IMR-90 (cell line): ENCODE data around the gene NPLOC4. TPM values are rescaled to one million over a fixed set of nuclear protein-coding genes. Genes with fewer than 3 reads are reported as not detected.
A peak's percentile ranks its signal among the peaks of the same experiment; 100 is the strongest.

ENCODE experiments used
- ATAC-seq: fragments of 200-7000 bp; cut with Tn5 transposase; 2 replicates; pipeline ENCODE4 v1.9.1; 2020; ENCODE audit warnings: low read depth, mild to moderate bottlenecking, moderate library complexity
- BruUV-seq: library from RNA; stranded (reverse); fragments of 400-500 nt; replicated peaks from 2 replicates; lab custom pipeline; 2021; lab: Mats Ljungman, UMichigan
- CTCF ChIA-PET: fragments of 300-600 bp; formaldehyde crosslinking; extraction: SDS; loops from one replicate; lab custom pipeline; 2021; ENCODE audit warnings: antibody characterized with exemption; lab: Yijun Ruan, JAX
- POLR2A ChIA-PET: fragments of 300-600 bp; sonication (Branson Sonifier 250); formaldehyde crosslinking; loops from one replicate; lab custom pipeline; 2022; ENCODE audit warnings: antibody characterized with exemption; ENCODE audit not compliant: unreplicated experiment; lab: Charles Lee
- DNase-seq: peaks from one replicate; pipeline ENCODE4 v3.0.0; 2013
- H2AFZ ChIP-seq: replicated peaks from 2 replicates; pipeline ENCODE3; 2013; ENCODE audit warnings: low read length, mild to moderate bottlenecking; ENCODE audit not compliant: poor library complexity
- H2AK5ac ChIP-seq: 2 replicates; pipeline ENCODE4 v1.6.1; 2013; ENCODE audit warnings: low read depth, low read length, inconsistent platforms
- H2AK9ac ChIP-seq: replicated peaks from 2 replicates; pipeline ENCODE3; 2013; ENCODE audit warnings: mild to moderate bottlenecking, low read depth, low read length, moderate library complexity; ENCODE audit not compliant: poor library complexity
- H2BK120ac ChIP-seq: 2 replicates; pipeline ENCODE4 v1.6.1; 2013; ENCODE audit warnings: low read depth, low read length, inconsistent platforms
- H2BK15ac ChIP-seq: 3 replicates; pipeline ENCODE4 v1.6.1; 2013; ENCODE audit warnings: low read depth, low read length, inconsistent platforms
- H2BK20ac ChIP-seq: 2 replicates; pipeline ENCODE4 v1.6.1; 2013; ENCODE audit warnings: low read depth, mild to moderate bottlenecking, inconsistent platforms, low read length, moderate library complexity
- H2BK5ac ChIP-seq: 2 replicates; pipeline ENCODE4 v1.6.1; 2013; ENCODE audit warnings: mild to moderate bottlenecking, low read depth, low read length, inconsistent platforms; ENCODE audit not compliant: poor library complexity, severe bottlenecking
- H3K14ac ChIP-seq: replicated peaks from 2 replicates; pipeline ENCODE4 v1.6.1; 2013; ENCODE audit warnings: low read depth, low read length, inconsistent platforms
- H3K18ac ChIP-seq: 2 replicates; pipeline ENCODE4 v1.6.1; 2013; ENCODE audit warnings: low read depth, low read length, control low read depth
- H3K23ac ChIP-seq: 2 replicates; pipeline ENCODE4 v1.6.1; 2013; ENCODE audit warnings: low read depth, low read length, inconsistent platforms
- H3K27ac ChIP-seq: 2 replicates; pipeline ENCODE4 v1.5.1; 2013; ENCODE audit warnings: mild to moderate bottlenecking, control low read depth, low read length; ENCODE audit not compliant: insufficient read depth
- H3K27me3 ChIP-seq: 2 replicates; pipeline ENCODE4 v1.6.1; 2013; ENCODE audit warnings: low read length; ENCODE audit not compliant: control insufficient read depth, insufficient read depth
- H3K36me3 ChIP-seq: 2 replicates; pipeline ENCODE4 v1.6.1; 2013; ENCODE audit warnings: low read length, mixed read lengths; ENCODE audit not compliant: control insufficient read depth, insufficient read depth
- H3K4ac ChIP-seq: 2 replicates; pipeline ENCODE4 v1.6.1; 2013; ENCODE audit warnings: low read depth, low read length, inconsistent platforms
- H3K4me1 ChIP-seq: 2 replicates; pipeline ENCODE4 v1.6.1; 2013; ENCODE audit warnings: low read length, mixed read lengths; ENCODE audit not compliant: control insufficient read depth, insufficient read depth
- H3K4me2 ChIP-seq: 2 replicates; pipeline ENCODE4 v1.6.1; 2013; ENCODE audit warnings: low read depth, mild to moderate bottlenecking, control low read depth, low read length, moderate library complexity
- H3K4me3 ChIP-seq: 2 replicates; pipeline ENCODE4 v1.5.1; 2013; ENCODE audit warnings: low read depth, mild to moderate bottlenecking, control low read depth, low read length, moderate library complexity; ENCODE audit not compliant: insufficient read depth
- H3K56ac ChIP-seq: 2 replicates; pipeline ENCODE4 v1.6.1; 2013; ENCODE audit warnings: low read length, inconsistent platforms; ENCODE audit not compliant: insufficient read depth; ENCODE audit errors: extremely low read depth
- H3K79me1 ChIP-seq, 2 experiments: 2 replicates each; pipeline ENCODE4 v1.6.1; 2013; ENCODE audit warnings: low read length in 2 of 2, inconsistent platforms in 1 of 2, low read depth in 1 of 2
- H3K9ac ChIP-seq: 2 replicates; pipeline ENCODE4 v1.6.1; 2013; ENCODE audit warnings: low read depth, low read length, control low read depth
- H3K9me1 ChIP-seq: 2 replicates; pipeline ENCODE4 v1.6.1; 2013; ENCODE audit warnings: low read length, inconsistent platforms; ENCODE audit not compliant: insufficient read depth
- H3K9me3 ChIP-seq: 2 replicates; pipeline ENCODE4 v1.6.1; 2013; ENCODE audit warnings: low read length; ENCODE audit not compliant: control insufficient read depth, insufficient read depth
- H4K20me1 ChIP-seq: 2 replicates; pipeline ENCODE4 v1.6.1; 2013; ENCODE audit warnings: low read length, inconsistent platforms; ENCODE audit not compliant: insufficient read depth
- H4K5ac ChIP-seq: 2 replicates; pipeline ENCODE4 v1.6.1; 2013; ENCODE audit warnings: mild to moderate bottlenecking, low read depth, low read length, control low read depth
- H4K8ac ChIP-seq, 2 experiments: 2 replicates each; pipeline ENCODE4 v1.6.1; 2013; ENCODE audit warnings: low read depth in 2 of 2, low read length in 2 of 2, control low read depth in 1 of 2, inconsistent platforms in 1 of 2
- H4K91ac ChIP-seq: 2 replicates; pipeline ENCODE4 v1.6.1; 2013; ENCODE audit warnings: low read depth, low read length, inconsistent platforms; ENCODE audit not compliant: insufficient read depth
- BHLHE40 ChIP-seq: fragments of 150-350 bp; IDR thresholded peaks from 2 replicates; pipeline ENCODE4 v1.6.1; 2016; ENCODE audit warnings: mild to moderate bottlenecking, low read depth, low read length
- CEBPB ChIP-seq: IDR thresholded peaks from 2 replicates; pipeline ENCODE4 v1.6.1; 2012; ENCODE audit warnings: low read depth, low read length, improper control_type of control experiment
- CHD1 ChIP-seq: IDR thresholded peaks from 2 replicates; pipeline ENCODE4 v1.6.1; 2012; ENCODE audit warnings: low read depth, low read length, improper control_type of control experiment
- MAFK ChIP-seq: IDR thresholded peaks from 2 replicates; pipeline ENCODE4 v1.6.1; 2012; ENCODE audit warnings: low read depth, low read length, improper control_type of control experiment
- MAZ ChIP-seq: IDR thresholded peaks from 2 replicates; pipeline ENCODE4 v1.6.1; 2012; ENCODE audit warnings: low read depth, mild to moderate bottlenecking, low read length, improper control_type of control experiment, moderate library complexity, borderline replicate concordance
- MXI1 ChIP-seq: IDR thresholded peaks from 2 replicates; pipeline ENCODE4 v1.6.1; 2012; ENCODE audit warnings: low read depth, mild to moderate bottlenecking, low read length, moderate library complexity, borderline replicate concordance
- POLR2A ChIP-seq: IDR thresholded peaks from 2 replicates; pipeline ENCODE4 v1.6.1; 2012; ENCODE audit warnings: mild to moderate bottlenecking, low read depth, low read length
- RAD21 ChIP-seq: IDR thresholded peaks from 2 replicates; pipeline ENCODE4 v1.6.1; 2012; ENCODE audit warnings: low read length, improper control_type of control experiment
- RCOR1 ChIP-seq: IDR thresholded peaks from 2 replicates; pipeline ENCODE4 v1.6.1; 2012; ENCODE audit warnings: mild to moderate bottlenecking, low read length, improper control_type of control experiment; ENCODE audit not compliant: insufficient replicate concordance
- RFX5 ChIP-seq: IDR thresholded peaks from 2 replicates; pipeline ENCODE4 v1.8.0; 2012; ENCODE audit warnings: low read depth, mild to moderate bottlenecking, low read length, moderate library complexity
- SMC3 ChIP-seq: fragments of 150-350 bp; IDR thresholded peaks from 2 replicates; pipeline ENCODE4 v1.6.1; 2016; ENCODE audit warnings: low read depth, mild to moderate bottlenecking, antibody characterized with exemption, low read length, moderate library complexity
- USF2 ChIP-seq: fragments of 150-350 bp; IDR thresholded peaks from 2 replicates; pipeline ENCODE4 v1.6.1; 2017; ENCODE audit warnings: mild to moderate bottlenecking, antibody characterized with exemption, low read length, low read depth
- WGBS, 2 experiments: methylation state at CpG; one replicate each; pipeline versions ENCODE4 v1.1.5 to v1.1.7; 2013; ENCODE audit warnings: missing lambda C conversion rate in 2 of 2; ENCODE audit not compliant: insufficient read length in 1 of 2; ENCODE audit errors: extremely low coverage in 2 of 2; 5-methylcytosine and 5-hydroxymethylcytosine counted together
- dilution Hi-C: fragments of 300-500 bp; cut with HindIII; formaldehyde crosslinking; loops from one replicate; pipeline ENCODE4 v1.14.3; 2018; ENCODE audit warnings: low sequenced_read_pairs; ENCODE audit not compliant: unreplicated experiment
- in situ Hi-C: fragments of 300-500 bp; cut with MboI; formaldehyde crosslinking; loops from 3 replicates; pipeline ENCODE4 v1.14.3; 2019; ENCODE audit warnings: low sequenced_read_pairs, inconsistent platforms, mixed read lengths
- intact Hi-C: fragments of 100-400 bp; cut with micrococcal nuclease; formaldehyde crosslinking; loops from 2 replicates; pipeline ENCODE4 v1.10.0; 2022
- polyA plus RNA-seq, 3 experiments: library from polyadenylated mRNA; depleted of rRNA; stranded (reverse); fragments of >200 nt; gene quantifications; 2 replicates each; pipeline ENCODE4 v1.2.3, GENCODE V29; 2012; ENCODE audit warnings: low replicate concordance in 1 of 3
- total RNA-seq: library from RNA; depleted of rRNA; stranded (reverse); fragments of >200 nt; gene quantifications from 2 replicates; pipeline ENCODE4 v1.2.3, GENCODE V29; 2012
- TF ChIP-seq, protein P1 (sequence below): fragments of 150-350 bp; IDR thresholded peaks from 2 replicates; pipeline ENCODE4 v1.6.1; 2016; ENCODE audit warnings: low read depth, mild to moderate bottlenecking, low read length, moderate library complexity, borderline replicate concordance

NPLOC4 gene
- total and polyA plus RNA-seq, 2 of the 4 experiments (the other 2 are of a cell fraction): 70.4 to 78.3 TPM

DNA sequence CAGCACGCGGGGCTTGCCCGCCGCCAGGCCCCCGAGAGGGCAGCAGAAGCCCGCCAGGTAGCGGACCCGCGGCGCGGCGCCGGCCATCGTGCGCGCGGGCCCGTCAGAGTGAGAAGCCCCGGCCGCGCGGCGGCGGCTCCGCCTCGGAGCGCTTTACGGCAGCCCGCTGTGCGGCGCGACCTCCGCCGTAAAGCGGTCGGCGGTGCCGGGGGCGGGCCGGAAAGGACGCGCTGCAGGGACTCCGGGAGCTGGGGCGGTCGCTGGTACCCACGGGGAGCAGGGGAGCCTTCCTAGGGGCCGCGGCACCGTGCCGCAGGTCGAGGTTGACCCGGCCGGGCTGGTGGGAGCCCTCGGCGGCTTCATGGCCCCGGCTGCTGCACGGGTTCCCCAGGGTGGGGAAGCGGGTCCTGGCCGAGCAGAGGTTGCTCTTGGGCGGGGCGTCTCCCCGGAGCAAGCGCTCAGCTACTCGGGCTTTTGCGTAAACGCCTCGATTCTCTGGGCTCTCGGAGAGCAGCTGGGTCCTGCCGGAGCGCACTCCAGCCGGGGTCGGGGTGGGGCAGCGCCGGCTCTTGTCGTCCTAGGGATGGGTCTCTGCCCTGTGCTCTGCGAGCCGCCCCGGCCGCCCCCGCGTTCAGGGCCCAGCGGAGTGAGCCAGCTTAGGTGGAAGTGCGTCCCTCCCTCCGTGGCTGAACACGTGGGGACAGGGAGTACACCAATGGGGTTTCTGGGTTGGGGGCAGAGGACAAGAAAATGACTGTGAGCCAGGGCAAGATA is 84.5 kb downstream of the NPLOC4 start, which contains the start of gene FAAP100:
FAAP100 (minus strand) TSS at position 110 of the 774 bp plus-strand sequence; CDS start at position 87, 23 bp downstream.
- Histone ChIP-seq H3K4ac (peak within 1 kb of the TSS; percentile 96), H2BK20ac (no peak within 1 kb of the TSS; the same call in 1 of the 2 replicates), H3K4me3 (peak within 1 kb of the TSS; percentile 100), H3K4me2 (peak within 1 kb of the TSS; percentile 98), H4K5ac (peak within 1 kb of the TSS; percentile 91; the same call in 1 of the 2 replicates), H3K9me1 (peaks cover 17% of the 10 kb centered on the region), H2BK5ac (peak within 1 kb of the TSS; percentile 88), H3K36me3 (peaks cover 32% of the 10 kb centered on the region), H3K79me1 (peaks cover 17 to 74% of the 10 kb centered on the region in 2 experiments), H2AK5ac (peak within 1 kb of the TSS; percentile 67), H3K27ac (peak within 1 kb of the TSS; percentile 94), H4K20me1 (peaks cover 49% of the 10 kb centered on the region), H4K8ac (peak within 1 kb of the TSS; percentile 66 to 96), H3K9me3 (no peaks in the 10 kb centered on the region), H3K27me3 (no peaks in the 10 kb centered on the region), H3K14ac (peak within 1 kb of the TSS; percentile 81), H3K9ac (peak within 1 kb of the TSS; percentile 98), H2AFZ (peak within 1 kb of the TSS; percentile 96), H2AK9ac (peak within 1 kb of the TSS; percentile 100), H3K18ac (peak within 1 kb of the TSS; percentile 90; the same call in 1 of the 2 replicates), H3K56ac (peak within 1 kb of the TSS; percentile 54), H2BK15ac (no peak within 1 kb of the TSS), H3K23ac (peak within 1 kb of the TSS; percentile 82), H4K91ac (peak within 1 kb of the TSS; percentile 88), H3K4me1 (peaks cover 22% of the 10 kb centered on the region), H2BK120ac (peak within 1 kb of the TSS; percentile 81)
- BruUV-seq: no TSS peak
- ChIA-PET POLR2A (interaction anchor here (0.6 to 0.7 kb wide), 2 partner anchors 15 to 37 kb away, joined by 3 read pairs; no protein-coding TSS in a partner anchor), CTCF (no interaction called here)
- in situ Hi-C loops (no loop called here), dilution Hi-C loops (no loop called here), intact Hi-C loops (loop anchor here (1.0 kb wide), 1 partner anchor 49 kb away; no protein-coding TSS in a partner anchor)
- 1% methylated on average over 56 of the region's 85 CpGs; no CpG with 5 or more reads in 1 of the 2 experiments for WGBS, 2 experiments
- peak; percentile 74 for ATAC-seq
- DNase-seq: peak; percentile 72
- TF ChIP-seq POLR2A (0 out of 2 replicates have a peak, but pooled peaks have one; percentile 65), CHD1 (no peak), BHLHE40 (no peak), MAZ (peak; percentile 66; the same call in 1 of the 2 replicates), RAD21 (peak; percentile 21), MXI1 (peak; percentile 92), RFX5 (no peak), SMC3 (peak; percentile 20; the same call in 1 of the 2 replicates), CEBPB (no peak), MAFK (no peak), USF2 (no peak), RCOR1 (no peak)
- TF ChIP-seq, protein P1, sequence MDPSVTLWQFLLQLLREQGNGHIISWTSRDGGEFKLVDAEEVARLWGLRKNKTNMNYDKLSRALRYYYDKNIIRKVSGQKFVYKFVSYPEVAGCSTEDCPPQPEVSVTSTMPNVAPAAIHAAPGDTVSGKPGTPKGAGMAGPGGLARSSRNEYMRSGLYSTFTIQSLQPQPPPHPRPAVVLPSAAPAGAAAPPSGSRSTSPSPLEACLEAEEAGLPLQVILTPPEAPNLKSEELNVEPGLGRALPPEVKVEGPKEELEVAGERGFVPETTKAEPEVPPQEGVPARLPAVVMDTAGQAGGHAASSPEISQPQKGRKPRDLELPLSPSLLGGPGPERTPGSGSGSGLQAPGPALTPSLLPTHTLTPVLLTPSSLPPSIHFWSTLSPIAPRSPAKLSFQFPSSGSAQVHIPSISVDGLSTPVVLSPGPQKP: no peak
